ENCODE measurements around the gene MEDAG.

DNA sequence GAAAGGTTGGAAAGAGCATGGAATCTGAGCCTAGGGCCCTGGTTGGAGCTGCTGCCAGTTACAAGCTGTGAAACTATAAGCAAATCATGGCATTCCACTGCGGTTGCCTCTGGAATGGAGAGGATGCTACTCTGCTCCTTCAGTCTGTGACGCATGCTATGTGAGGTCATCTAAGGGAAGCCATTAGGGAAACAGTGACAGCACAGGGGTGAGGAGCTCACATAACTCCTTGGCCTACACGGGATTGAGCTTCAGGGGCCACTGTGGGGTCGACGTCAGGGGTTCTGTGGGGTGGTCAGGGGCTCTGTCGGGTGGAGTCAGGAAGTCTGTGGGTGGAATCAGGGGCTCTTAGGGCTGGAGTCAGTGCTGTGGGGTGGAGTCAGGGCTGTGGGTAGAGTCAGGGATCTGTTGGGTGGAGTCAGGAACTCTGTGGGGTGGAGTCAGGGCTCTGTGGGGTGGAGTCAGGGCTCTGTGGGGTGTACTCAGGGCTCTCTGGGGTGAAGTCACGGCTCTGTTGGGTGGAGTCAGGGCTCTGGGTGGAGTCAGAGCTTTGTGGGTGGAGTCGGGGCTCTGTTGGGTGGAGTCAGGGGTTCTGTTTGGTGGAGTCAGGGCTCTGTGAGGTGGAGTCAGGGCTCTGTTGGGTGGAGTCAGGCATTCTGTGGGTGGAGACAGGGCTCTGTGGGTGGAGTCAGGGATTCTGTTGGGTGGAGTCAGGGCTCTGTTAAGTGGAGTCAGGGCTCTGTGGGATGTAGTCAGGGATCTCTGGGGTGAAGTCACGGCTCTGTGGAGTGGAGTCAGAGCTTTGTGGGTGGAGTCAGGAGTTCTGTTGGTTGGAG lies 35.8 kb upstream of the MEDAG start:
- TF ChIP-seq PAX5 (IDR thresholded peaks at IDR 0.05; ENCODE audit: insufficient read depth, low read length, severe bottlenecking), result no peak
- TF ChIP-seq POLR2AphosphoS5 (IDR thresholded peaks at IDR 0.05; ENCODE audit: low read depth, low read length), result no peak
- no peak for TF ChIP-seq POLR2A (IDR thresholded peaks at IDR 0.05; ENCODE audit: low read depth, low read length)
- no peak for TF ChIP-seq SPI1 (IDR thresholded peaks at IDR 0.05; ENCODE audit: low read depth, low read length)
- TF ChIP-seq TAF1 (IDR thresholded peaks at IDR 0.05; ENCODE audit: low read depth, low read length), result no peak
- TF ChIP-seq POU2F2 (IDR thresholded peaks at IDR 0.05; ENCODE audit: low read depth, low read length), result no peak
